ENCODE data around the gene NCAPH2.
A peak's percentile ranks its signal among the peaks of the same experiment; 100 is the strongest.

NCAPH2 gene

DNA sequence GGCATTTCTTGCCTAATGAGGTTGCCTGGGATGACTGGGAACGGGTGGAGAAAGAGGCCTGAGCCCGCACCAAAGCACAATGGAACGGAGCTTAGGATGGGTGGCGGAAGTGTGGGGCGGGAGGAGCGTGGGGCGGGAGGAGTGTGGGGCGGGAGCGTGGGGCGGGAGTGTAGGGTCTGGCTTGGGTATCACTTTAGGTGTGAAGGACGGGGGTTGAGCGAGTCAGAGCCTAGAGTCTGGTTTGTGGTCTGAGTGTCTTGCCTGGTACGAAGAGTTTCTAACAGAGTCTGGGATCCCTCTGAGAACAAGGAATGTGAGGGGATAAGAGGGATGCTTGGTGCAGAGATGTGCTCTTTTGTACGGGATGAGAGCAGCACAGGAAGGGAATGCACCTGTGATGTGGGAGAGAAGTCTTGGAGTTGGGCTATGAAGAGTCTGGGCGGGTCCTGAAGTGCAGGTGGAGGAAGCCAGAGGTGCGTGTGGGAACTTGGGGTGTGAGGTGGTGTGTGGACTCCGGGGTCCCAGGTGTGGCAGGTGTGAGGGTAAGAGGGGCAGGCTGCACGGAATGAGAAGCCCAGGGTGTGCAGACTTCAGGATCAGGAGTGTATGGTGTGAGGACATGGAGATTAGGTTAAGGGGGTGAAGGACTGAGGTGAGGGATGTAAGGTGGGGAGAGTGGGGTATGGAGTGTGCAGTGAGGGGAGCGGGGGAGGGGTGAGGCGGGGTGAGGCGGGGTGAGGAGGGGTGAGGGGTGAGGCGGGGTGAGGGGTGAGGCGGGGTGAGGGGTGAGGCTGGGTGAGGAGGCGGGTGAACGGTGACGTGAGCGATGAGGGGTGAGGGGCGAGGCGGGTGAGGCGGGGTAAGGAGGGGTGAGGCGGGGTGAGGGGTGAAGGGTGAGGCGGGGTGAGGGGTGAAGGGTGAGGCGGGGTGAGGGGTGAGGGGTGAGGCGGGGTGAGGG is 53.7 kb downstream of the NCAPH2 start:
- H3K27ac ChIP-seq: no peak overlapping the region

DNA sequence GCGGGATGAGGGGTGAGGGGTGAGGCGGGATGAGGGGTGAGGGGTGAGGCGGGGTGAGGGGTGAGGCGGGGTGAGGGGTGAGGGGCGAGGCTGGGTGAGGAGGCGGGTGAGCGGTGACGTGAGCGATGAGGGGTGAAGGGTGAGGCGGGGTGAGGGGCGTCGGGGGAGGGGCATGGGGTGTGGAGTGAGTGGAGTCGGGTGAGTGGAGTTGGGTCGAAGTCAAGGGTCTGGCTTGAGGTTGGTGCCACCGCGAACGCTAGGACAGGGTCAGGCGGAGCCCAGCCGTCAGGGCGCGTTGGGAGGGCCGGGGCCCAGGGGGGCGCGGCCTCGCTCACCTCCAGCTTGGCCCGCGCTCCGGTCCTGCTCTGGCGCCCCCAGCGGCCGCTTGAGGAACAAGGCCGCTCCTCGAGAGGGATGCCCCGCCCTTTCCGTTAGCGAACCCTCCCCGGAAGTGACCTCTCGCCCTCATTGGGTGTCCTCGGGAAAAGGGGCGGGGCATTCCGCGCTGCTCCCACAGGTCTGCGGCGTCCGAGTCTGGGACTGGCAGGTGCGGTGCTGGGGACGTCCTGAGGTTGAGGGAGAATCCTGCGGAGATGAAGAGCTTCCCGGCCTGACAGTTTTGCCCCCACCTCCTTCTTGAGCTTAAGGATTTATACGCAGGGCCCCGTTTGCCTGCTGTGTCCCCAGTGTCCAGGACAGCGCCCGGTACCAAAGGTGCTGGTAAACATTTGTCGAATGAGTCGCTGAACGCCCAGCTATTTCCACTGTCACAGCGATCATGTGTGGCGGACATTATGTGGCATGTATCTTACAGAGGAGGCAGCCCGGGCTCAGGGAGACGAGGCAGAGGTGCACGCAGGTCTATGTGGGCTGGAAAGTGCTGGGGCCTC is 54.7 kb downstream of the NCAPH2 start, which contains the start of gene SYCE3:
Gene SYCE3 (minus strand): TSS at position 397 of the 890 bp plus-strand sequence. CDS start 6,514 bp downstream, outside the sequence.
- Histone ChIP-seq H3K36me3 (ENCODE audit: insufficient read depth, low read length) (no peaks in the 10 kb centered on the region), H3K9ac (ENCODE audit: insufficient read length) (peak within 1 kb of the TSS; percentile 72), H3K9me3 (ENCODE audit: low read depth, low read length) (no peaks in the 10 kb centered on the region), H3K27ac (no peak within 1 kb of the TSS), H3K4me3 (peak within 1 kb of the TSS; percentile 89)
- TF ChIP-seq EZH2 (IDR thresholded peaks at IDR 0.05): no peak
- TF ChIP-seq POLR2AphosphoS5 (IDR thresholded peaks at IDR 0.05; ENCODE audit: borderline replicate concordance, low read depth, low read length): peak; percentile 73
- no peak for TF ChIP-seq FOXP2 (optimal IDR thresholded peaks at IDR 0.05; ENCODE audit: control extremely low read depth, extremely low read length, insufficient read depth)
- peak; percentile 50 for DNase-seq (ENCODE audit: low read depth, low spot score)

More for the DNA sequence above, 53.7 kb downstream of the NCAPH2 start:
- Histone ChIP-seq H3K36me3 (ENCODE audit: insufficient read depth, low read length) (no peaks in the 10 kb centered on the region), H3K9ac (ENCODE audit: insufficient read length) (no peak overlapping the region), H3K4me3 (no peak overlapping the region), H3K9me3 (ENCODE audit: low read depth, low read length) (no peaks in the 10 kb centered on the region)
- no peak for DNase-seq (ENCODE audit: low read depth, low spot score)
- TF ChIP-seq FOXP2 (optimal IDR thresholded peaks at IDR 0.05; ENCODE audit: control extremely low read depth, extremely low read length, insufficient read depth): no peak
- TF ChIP-seq POLR2AphosphoS5 (IDR thresholded peaks at IDR 0.05; ENCODE audit: borderline replicate concordance, low read depth, low read length): no peak
- TF ChIP-seq EZH2 (IDR thresholded peaks at IDR 0.05): no peak

DNA sequence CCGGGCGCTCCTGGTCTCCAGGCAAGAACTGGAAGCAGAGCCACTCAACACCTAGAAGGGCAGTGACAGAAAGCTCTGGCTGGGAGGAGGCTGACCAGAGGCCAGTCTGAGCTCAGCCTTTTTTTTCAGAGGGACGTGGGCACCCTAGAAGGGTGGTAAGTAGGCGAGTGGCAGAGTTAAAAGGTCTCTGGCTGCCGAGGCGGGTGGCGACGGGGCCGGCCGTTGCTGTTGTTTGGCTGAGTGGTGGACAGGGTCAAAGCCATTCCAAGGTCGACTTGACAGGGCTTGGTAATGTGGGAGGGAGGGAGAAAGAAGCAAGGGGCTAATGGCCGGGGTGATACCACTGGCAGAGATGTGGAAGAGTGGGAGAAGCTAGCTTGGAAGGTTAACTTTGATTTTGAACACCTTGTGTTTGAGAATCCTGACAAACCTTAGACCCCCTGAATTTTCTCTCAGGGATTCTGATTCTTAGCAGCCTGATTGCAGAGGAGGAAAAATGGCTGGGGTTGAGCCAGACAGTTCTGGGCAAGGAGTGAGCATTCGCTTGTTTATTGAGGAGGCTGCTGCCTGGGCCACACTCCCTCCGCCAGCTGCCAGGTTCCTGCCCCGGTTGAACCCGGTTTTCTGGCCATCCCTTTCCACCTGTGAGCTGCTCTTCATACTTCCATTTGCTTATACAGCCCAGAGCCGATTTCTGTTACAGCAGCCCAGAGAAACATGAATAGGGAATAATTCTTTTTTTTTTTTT is 55.6 kb downstream of the NCAPH2 start:
- no peak for DNase-seq (ENCODE audit: low read depth, low spot score)
- H3K9ac ChIP-seq (ENCODE audit: insufficient read length): peak overlapping the region; percentile 72

DNA sequence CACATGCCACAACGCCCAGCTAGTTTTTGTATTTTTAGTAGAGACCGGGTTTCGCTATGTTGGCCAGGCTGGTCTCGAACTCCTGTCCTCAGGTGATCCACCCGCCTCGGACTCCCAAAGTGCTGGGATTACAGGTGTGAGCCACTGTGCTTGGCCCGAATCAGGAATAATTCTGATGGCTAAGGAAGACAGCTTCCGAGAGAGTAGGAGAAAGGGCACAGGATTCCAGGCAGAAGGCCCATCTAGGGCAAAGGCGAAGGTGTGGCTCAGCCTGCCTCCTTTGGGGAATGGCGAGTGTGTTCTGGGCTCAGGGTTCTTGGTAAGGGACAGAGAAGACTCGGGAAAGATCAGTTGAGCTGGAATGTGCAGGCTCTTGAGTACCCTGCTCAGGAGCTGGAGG is 56.3 kb downstream of the NCAPH2 start:
- no peak overlapping the region for H3K9ac ChIP-seq (ENCODE audit: insufficient read length)
- TF ChIP-seq EZH2 (IDR thresholded peaks at IDR 0.05) (no peak), FOXP2 (optimal IDR thresholded peaks at IDR 0.05; ENCODE audit: control extremely low read depth, extremely low read length, insufficient read depth) (no peak), POLR2AphosphoS5 (IDR thresholded peaks at IDR 0.05; ENCODE audit: borderline replicate concordance, low read depth, low read length) (no peak)
- H3K9me3 ChIP-seq (ENCODE audit: low read depth, low read length): no peaks in the 10 kb centered on the region
- DNase-seq (ENCODE audit: low read depth, low spot score): no peak
- no peak overlapping the region for H3K4me3 ChIP-seq
- no peaks in the 10 kb centered on the region for H3K36me3 ChIP-seq (ENCODE audit: insufficient read depth, low read length)
- H3K27ac ChIP-seq: no peak overlapping the region

More for the DNA sequence above, 55.6 kb downstream of the NCAPH2 start:
- Histone ChIP-seq H3K4me3 (peak overlapping the region; percentile 89), H3K36me3 (ENCODE audit: insufficient read depth, low read length) (no peaks in the 10 kb centered on the region), H3K27ac (no peak overlapping the region), H3K9me3 (ENCODE audit: low read depth, low read length) (no peaks in the 10 kb centered on the region)
- TF ChIP-seq FOXP2 (optimal IDR thresholded peaks at IDR 0.05; ENCODE audit: control extremely low read depth, extremely low read length, insufficient read depth) (no peak), POLR2AphosphoS5 (IDR thresholded peaks at IDR 0.05; ENCODE audit: borderline replicate concordance, low read depth, low read length) (no peak), EZH2 (IDR thresholded peaks at IDR 0.05) (no peak)

DNA sequence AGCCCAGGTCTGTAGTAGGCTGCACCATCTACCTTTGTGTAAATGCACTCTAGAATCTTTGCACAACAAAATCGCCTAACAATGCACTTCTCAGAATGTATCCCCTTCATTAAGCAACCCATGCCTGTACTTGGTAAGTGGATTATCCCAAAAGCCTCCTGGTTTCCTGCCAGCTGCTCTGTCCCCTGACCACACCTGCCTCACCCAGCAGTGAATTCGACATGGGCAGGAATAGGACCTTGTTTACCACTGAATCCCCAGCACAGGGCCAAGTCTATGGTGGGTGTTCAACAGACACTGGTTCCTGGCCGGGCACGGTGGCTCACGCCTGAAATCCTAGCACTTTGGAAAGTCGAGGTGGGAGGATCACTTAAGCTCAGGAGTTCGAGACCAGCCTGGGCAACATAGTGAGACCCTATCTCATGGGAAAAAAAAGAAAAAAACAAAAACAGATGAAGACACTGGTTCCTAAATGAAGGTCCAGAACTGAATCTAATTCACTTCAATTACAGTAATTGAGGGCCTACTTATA is 59.8 kb downstream of the NCAPH2 start:
- no peaks in the 10 kb centered on the region for H3K9me3 ChIP-seq (ENCODE audit: low read depth, low read length)
- H3K9ac ChIP-seq (ENCODE audit: insufficient read length): no peak overlapping the region
- DNase-seq (ENCODE audit: low read depth, low spot score): no peak
- H3K27ac ChIP-seq: no peak overlapping the region
- TF ChIP-seq POLR2AphosphoS5 (IDR thresholded peaks at IDR 0.05; ENCODE audit: borderline replicate concordance, low read depth, low read length) (no peak), FOXP2 (optimal IDR thresholded peaks at IDR 0.05; ENCODE audit: control extremely low read depth, extremely low read length, insufficient read depth) (no peak), EZH2 (IDR thresholded peaks at IDR 0.05) (no peak)
- H3K36me3 ChIP-seq (ENCODE audit: insufficient read depth, low read length): no peaks in the 10 kb centered on the region; the same call in 1 of the 2 replicates
- no peak overlapping the region for H3K4me3 ChIP-seq

DNA sequence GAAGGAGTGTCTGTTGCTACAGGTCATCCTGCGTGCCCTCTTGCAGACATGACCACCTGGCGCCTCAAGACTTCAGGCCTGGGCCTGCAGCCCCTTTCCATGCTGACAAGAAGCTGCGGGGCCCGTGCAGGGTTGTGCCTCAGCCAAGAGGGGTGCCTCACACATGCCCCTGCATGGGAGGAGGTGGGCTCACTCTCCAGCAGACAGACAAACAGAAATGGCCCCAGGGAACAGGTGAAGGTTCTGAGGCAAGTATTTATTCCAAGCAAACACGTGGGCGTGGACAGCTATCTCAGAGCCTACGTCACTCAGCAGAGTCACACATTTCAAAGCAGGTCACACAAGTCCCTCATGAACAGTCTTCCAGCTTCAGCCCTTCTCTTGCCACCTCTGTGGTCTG is 60.6 kb downstream of the NCAPH2 start:
- Histone ChIP-seq H3K4me3 (no peak overlapping the region), H3K9me3 (ENCODE audit: low read depth, low read length) (no peaks in the 10 kb centered on the region), H3K27ac (no peak overlapping the region), H3K9ac (ENCODE audit: insufficient read length) (no peak overlapping the region), H3K36me3 (ENCODE audit: insufficient read depth, low read length) (no peaks in the 10 kb centered on the region; the same call in 1 of the 2 replicates)
- DNase-seq (ENCODE audit: low read depth, low spot score): no peak
- no peak for TF ChIP-seq EZH2 (IDR thresholded peaks at IDR 0.05)
- no peak for TF ChIP-seq FOXP2 (optimal IDR thresholded peaks at IDR 0.05; ENCODE audit: control extremely low read depth, extremely low read length, insufficient read depth)
- TF ChIP-seq POLR2AphosphoS5 (IDR thresholded peaks at IDR 0.05; ENCODE audit: borderline replicate concordance, low read depth, low read length): no peak

DNA sequence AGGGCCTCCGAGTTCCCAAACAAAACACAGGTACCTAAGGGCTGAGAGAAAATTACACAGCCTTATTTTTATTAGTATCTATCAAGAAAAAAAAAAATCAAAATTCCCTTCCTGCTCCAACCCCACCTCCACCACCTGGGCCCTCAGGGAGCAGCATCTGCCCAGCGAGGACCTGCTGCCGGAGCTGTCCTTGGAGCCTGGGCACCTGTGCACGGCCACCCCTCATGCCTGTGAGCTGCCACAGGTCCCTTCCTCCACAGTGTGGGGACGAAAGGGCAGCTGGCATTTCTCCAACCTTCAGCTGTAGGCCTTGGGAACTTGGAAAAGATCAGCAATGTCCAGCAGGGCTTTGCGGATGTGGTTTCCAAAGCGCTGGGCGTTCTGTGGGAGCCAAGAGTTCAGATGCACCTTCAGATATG is 61.0 kb downstream of the NCAPH2 start:
- Histone ChIP-seq H3K9me3 (ENCODE audit: low read depth, low read length) (no peaks in the 10 kb centered on the region), H3K27ac (no peak overlapping the region), H3K36me3 (ENCODE audit: insufficient read depth, low read length) (no peaks in the 10 kb centered on the region; the same call in 1 of the 2 replicates), H3K9ac (ENCODE audit: insufficient read length) (no peak overlapping the region), H3K4me3 (no peak overlapping the region)
- DNase-seq (ENCODE audit: low read depth, low spot score): no peak
- no peak for TF ChIP-seq POLR2AphosphoS5 (IDR thresholded peaks at IDR 0.05; ENCODE audit: borderline replicate concordance, low read depth, low read length)
- no peak for TF ChIP-seq FOXP2 (optimal IDR thresholded peaks at IDR 0.05; ENCODE audit: control extremely low read depth, extremely low read length, insufficient read depth)
- no peak for TF ChIP-seq EZH2 (IDR thresholded peaks at IDR 0.05)

All from SK-N-MC (cell line).